Measurements from ENCODE around the gene CCL7. TPM values are rescaled to one million over a fixed set of nuclear protein-coding genes. Genes with fewer than 3 reads are reported as not detected.

Gene CCL7
- total RNA-seq, 1 donor from 2014 or later = 0.17 TPM

- no peak for DNase-seq (ENCODE audit: low read depth)
Measured at GRCh38 chr17:34236281-34236892, 33.6 kb upstream of the CCL7 start.

DNA sequence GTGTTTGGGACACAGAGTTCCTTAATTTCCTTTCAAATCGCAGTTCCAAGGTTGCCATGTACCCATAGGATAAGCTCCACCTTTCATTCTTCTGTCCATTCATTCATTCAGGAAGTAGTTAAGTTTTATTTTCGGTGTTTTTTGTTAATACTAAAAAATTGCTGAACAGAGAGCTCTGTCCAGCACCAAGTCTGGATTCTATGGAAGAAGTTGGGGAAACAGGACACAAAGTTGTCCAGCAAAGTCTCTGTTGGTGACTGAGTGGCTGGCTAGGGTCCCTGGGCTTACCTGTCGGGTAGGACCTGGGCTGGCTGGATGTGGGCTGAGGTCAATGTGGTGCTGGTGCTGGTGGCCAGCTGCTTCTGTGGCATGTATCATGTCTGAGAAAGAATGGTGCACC, 32.6 kb upstream of the CCL7 start:
- no peak for DNase-seq (ENCODE audit: low read depth)
- no peak overlapping the region for H3K4me3 ChIP-seq (ENCODE audit: low read depth, low read length)
- TF ChIP-seq, protein P1, sequence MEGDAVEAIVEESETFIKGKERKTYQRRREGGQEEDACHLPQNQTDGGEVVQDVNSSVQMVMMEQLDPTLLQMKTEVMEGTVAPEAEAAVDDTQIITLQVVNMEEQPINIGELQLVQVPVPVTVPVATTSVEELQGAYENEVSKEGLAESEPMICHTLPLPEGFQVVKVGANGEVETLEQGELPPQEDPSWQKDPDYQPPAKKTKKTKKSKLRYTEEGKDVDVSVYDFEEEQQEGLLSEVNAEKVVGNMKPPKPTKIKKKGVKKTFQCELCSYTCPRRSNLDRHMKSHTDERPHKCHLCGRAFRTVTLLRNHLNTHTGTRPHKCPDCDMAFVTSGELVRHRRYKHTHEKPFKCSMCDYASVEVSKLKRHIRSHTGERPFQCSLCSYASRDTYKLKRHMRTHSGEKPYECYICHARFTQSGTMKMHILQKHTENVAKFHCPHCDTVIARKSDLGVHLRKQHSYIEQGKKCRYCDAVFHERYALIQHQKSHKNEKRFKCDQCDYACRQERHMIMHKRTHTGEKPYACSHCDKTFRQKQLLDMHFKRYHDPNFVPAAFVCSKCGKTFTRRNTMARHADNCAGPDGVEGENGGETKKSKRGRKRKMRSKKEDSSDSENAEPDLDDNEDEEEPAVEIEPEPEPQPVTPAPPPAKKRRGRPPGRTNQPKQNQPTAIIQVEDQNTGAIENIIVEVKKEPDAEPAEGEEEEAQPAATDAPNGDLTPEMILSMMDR (conservative IDR thresholded peaks at IDR 0.05; ENCODE audit: low read depth, low read length) = no peak

More at GRCh38 chr17:34236281-34236892, 33.6 kb upstream of the CCL7 start:
- H3K4me3 ChIP-seq (ENCODE audit: low read depth, low read length) = no peak overlapping the region
- TF ChIP-seq, protein P1 (conservative IDR thresholded peaks at IDR 0.05; ENCODE audit: low read depth, low read length) = no peak

- no peak overlapping the region for H3K4me3 ChIP-seq (ENCODE audit: low read depth, low read length)
- no peak for DNase-seq (ENCODE audit: low read depth)
- TF ChIP-seq, protein P1 (conservative IDR thresholded peaks at IDR 0.05; ENCODE audit: low read depth, low read length) = no peak
Measured at GRCh38 chr17:34241062-34241461, 29.0 kb upstream of the CCL7 start.

GRCh38 chr17:34242587-34243363, 27.2 kb upstream of the CCL7 start:
- H3K4me3 ChIP-seq (ENCODE audit: low read depth, low read length) = no peak overlapping the region
- DNase-seq (ENCODE audit: low read depth) = no peak
- TF ChIP-seq, protein P1 (conservative IDR thresholded peaks at IDR 0.05; ENCODE audit: low read depth, low read length) = no peak

GRCh38 chr17:34243364-34244320, 26.4 kb upstream of the CCL7 start:
- no peak overlapping the region for H3K4me3 ChIP-seq (ENCODE audit: low read depth, low read length)
- TF ChIP-seq, protein P1 (conservative IDR thresholded peaks at IDR 0.05; ENCODE audit: low read depth, low read length) = no peak
- DNase-seq (ENCODE audit: low read depth) = no peak

GRCh38 chr17:34245351-34245905, 24.6 kb upstream of the CCL7 start:
- TF ChIP-seq, protein P1 (conservative IDR thresholded peaks at IDR 0.05; ENCODE audit: low read depth, low read length) = no peak
- no peak for DNase-seq (ENCODE audit: low read depth)
- H3K4me3 ChIP-seq (ENCODE audit: low read depth, low read length) = no peak overlapping the region
